Psoas muscle (tissue), 8 donors: ENCODE measurements around the gene RHBDF2. TPM values are rescaled to one million over a fixed set of nuclear protein-coding genes. Genes with fewer than 3 reads are reported as not detected.

ENCODE experiments used
- ATAC-seq, 4 donors: fragments of 200-7000 bp; cut with Tn5 transposase; one replicate each; pipeline ENCODE4 v1.9.1; 2020; ENCODE audit warnings: moderate library complexity in 3 of 4, mild to moderate bottlenecking in 2 of 4
- DNase-seq, 2 donors: peaks; one replicate each; pipeline ENCODE4 v3.0.0-alpha.2; 2020
- H3K27ac ChIP-seq: fragments of 200-600 bp; one replicate; pipeline ENCODE4 v1.8.0; 2022
- H3K27me3 ChIP-seq, 3 donors: fragments of 200-600 bp in 1 of 3; one replicate each; pipeline versions ENCODE4 v1.6.1 to v1.8.0; 2013 to 2022; ENCODE audit warnings: low read length in 2 of 3, mild to moderate bottlenecking in 2 of 3, moderate library complexity in 1 of 3; ENCODE audit not compliant: insufficient read depth in 3 of 3
- H3K36me3 ChIP-seq, 2 donors: fragments of 200-600 bp in 1 of 2; one replicate each; pipeline versions ENCODE4 v1.6.1 to v1.8.0; 2013 to 2022; ENCODE audit warnings: low read depth in 1 of 2, mild to moderate bottlenecking in 1 of 2, moderate library complexity in 1 of 2; ENCODE audit not compliant: insufficient read depth in 1 of 2
- H3K4me1 ChIP-seq: fragments of 200-600 bp; one replicate; pipeline ENCODE4 v1.8.0; 2022
- H3K4me3 ChIP-seq: fragments of 200-600 bp; one replicate; pipeline ENCODE4 v1.8.0; 2022; ENCODE audit warnings: mild to moderate bottlenecking
- H3K9me3 ChIP-seq: fragments of 200-600 bp; one replicate; pipeline ENCODE4 v1.8.0; 2022
- CTCF ChIP-seq: fragments of 200-600 bp; IDR thresholded peaks from one replicate; pipeline ENCODE4 v1.8.0; 2022; ENCODE audit warnings: antibody characterized with exemption
- WGBS, 3 donors: extraction: QIAGEN DNeasy Blood & Tissue Kit; methylation state at CpG; one replicate each; pipeline versions ENCODE4 v1.1.6 to v1.1.7; 2013; 5-methylcytosine and 5-hydroxymethylcytosine counted together
- intact Hi-C, 2 donors: fragments of 100-400 bp; cut with DNase I; formaldehyde crosslinking; loops; one replicate each; pipeline versions ENCODE4 v1.11.0 to v1.14.2; 2022
- polyA plus RNA-seq, 3 donors: library from polyadenylated mRNA; stranded (reverse); fragments of 200-250 nt; gene quantifications; one replicate each; pipeline ENCODE4 v1.2.3, GENCODE V29; 2013
- total RNA-seq, 4 donors: library from RNA; stranded (reverse); fragmentation: NEBNext Ultra II Directional in 2 of 4; extraction: Animal tissue kit (Norgen Biotek cat#: 25700) in 2 of 4; gene quantifications; one replicate each; pipeline versions ENCODE4 v1.2.1 to v1.2.4, GENCODE V29; 2021 to 2023
- donor health status: healthy with polysubstance abuse.
- donor health status: DM: no; HTN: no; CAD: no; lungs with moderate emphysema.
- donor health status: Bipolar disorder and iron deficiency.
- donor health status: healthy.
- donor health status: DM: yes; HTN: yes; CAD: no.
- donor health status: DM: no; HTN: no; CAD: no.
- donor health status: DM: no; HTN: no; CAD: no.
- donor health status: DM: yes; HTN: yes; CAD: no.

RHBDF2 gene
- total and polyA plus RNA-seq, 7 donors, result 6.6 to 23.1 (median 13.3) TPM

- 19 to 22% (median 21%) methylated on average over 24 of the region's 24 CpGs for WGBS, 3 donors
- peak; percentile 96 for TF ChIP-seq CTCF
- H3K36me3 ChIP-seq, result no peaks in the 10 kb centered on the region
- H3K4me1 ChIP-seq, result peaks cover 4% of the 10 kb centered on the region
- H3K4me3 ChIP-seq, result no peak overlapping the region
- intact Hi-C loops, result loop anchor here (1.0 to 10.0 kb wide), 5 partner anchors 40 to 204 kb away; partner anchors contain the start of genes AANAT (in 1 of the 2) and QRICH2 (in 1 of the 2)
- DNase-seq (peak; percentile 85 to 92), ATAC-seq (peak; percentile 82 to 89 (median 85))
- H3K27ac ChIP-seq, result peak overlapping the region; percentile 32
- H3K9me3 ChIP-seq, result no peaks in the 10 kb centered on the region
- H3K27me3 ChIP-seq, result no peaks in the 10 kb centered on the region
Observed at GRCh38 chr17:76506408-76507345, 5.5 kb upstream of the RHBDF2 start.

- intact Hi-C loops, result loop anchor here in 1 of 2 donors (10.0 kb wide), 1 partner anchor 199 kb away; the partner anchor contains the start of gene QRICH2
- ATAC-seq (no peak), DNase-seq (no peak)
- no peak overlapping the region for H3K27ac ChIP-seq
- H3K9me3 ChIP-seq, result no peaks in the 10 kb centered on the region
- TF ChIP-seq CTCF, result no peak
- H3K4me1 ChIP-seq, result peaks cover 19% of the 10 kb centered on the region
- H3K27me3 ChIP-seq, result no peaks in the 10 kb centered on the region
- no peak overlapping the region for H3K4me3 ChIP-seq
- WGBS, 3 donors, result 70 to 91% (median 84%) methylated on average over 6 to 7 of the region's 7 CpGs
- H3K36me3 ChIP-seq, result no peaks in the 10 kb centered on the region
Observed at GRCh38 chr17:76504117-76504516, 2.9 kb upstream of the RHBDF2 start.

GRCh38 chr17:76502341-76503211 is 1.4 kb upstream of the RHBDF2 start:
- ATAC-seq (no peak), DNase-seq (no peak)
- H3K4me1 ChIP-seq, result peaks cover 33% of the 10 kb centered on the region
- no peaks in the 10 kb centered on the region for H3K36me3 ChIP-seq
- no peaks in the 10 kb centered on the region for H3K9me3 ChIP-seq
- TF ChIP-seq CTCF, result no peak
- 72 to 84% (median 73%) methylated on average over 8 of the region's 8 CpGs for WGBS, 3 donors
- H3K27me3 ChIP-seq, result no peaks in the 10 kb centered on the region
- no peak overlapping the region for H3K27ac ChIP-seq
- H3K4me3 ChIP-seq, result no peak overlapping the region
- intact Hi-C loops, result loop anchor here in 1 of 2 donors (10.0 kb wide), 1 partner anchor 198 kb away; the partner anchor contains the start of gene QRICH2

GRCh38 chr17:76501827-76502307 is 644 bp upstream of the RHBDF2 start:
- Histone ChIP-seq H3K4me1 (peaks cover 40% of the 10 kb centered on the region), H3K27ac (peak overlapping the region; percentile 94), H3K36me3 (no peaks in the 10 kb centered on the region), H3K27me3 (no peaks in the 10 kb centered on the region), H3K9me3 (no peaks in the 10 kb centered on the region), H3K4me3 (peak overlapping the region; percentile 85)
- 67 to 76% (median 70%) methylated on average over 11 of the region's 11 CpGs for WGBS, 3 donors
- TF ChIP-seq CTCF, result no peak
- intact Hi-C loops, result loop anchor here in 1 of 2 donors (10.0 kb wide), 1 partner anchor 197 kb away; the partner anchor contains the start of gene QRICH2
- DNase-seq (no peak), ATAC-seq (no peak)
